ENCODE measurements around the gene SLC1A7.
A peak's percentile ranks its signal among the peaks of the same experiment; 100 is the strongest.
"Not testable (repeated sequence)": the region's sequence is repeated elsewhere in the genome, so short reads cannot be mapped to it uniquely, and the experiment has no call there.

Gene SLC1A7

DNA sequence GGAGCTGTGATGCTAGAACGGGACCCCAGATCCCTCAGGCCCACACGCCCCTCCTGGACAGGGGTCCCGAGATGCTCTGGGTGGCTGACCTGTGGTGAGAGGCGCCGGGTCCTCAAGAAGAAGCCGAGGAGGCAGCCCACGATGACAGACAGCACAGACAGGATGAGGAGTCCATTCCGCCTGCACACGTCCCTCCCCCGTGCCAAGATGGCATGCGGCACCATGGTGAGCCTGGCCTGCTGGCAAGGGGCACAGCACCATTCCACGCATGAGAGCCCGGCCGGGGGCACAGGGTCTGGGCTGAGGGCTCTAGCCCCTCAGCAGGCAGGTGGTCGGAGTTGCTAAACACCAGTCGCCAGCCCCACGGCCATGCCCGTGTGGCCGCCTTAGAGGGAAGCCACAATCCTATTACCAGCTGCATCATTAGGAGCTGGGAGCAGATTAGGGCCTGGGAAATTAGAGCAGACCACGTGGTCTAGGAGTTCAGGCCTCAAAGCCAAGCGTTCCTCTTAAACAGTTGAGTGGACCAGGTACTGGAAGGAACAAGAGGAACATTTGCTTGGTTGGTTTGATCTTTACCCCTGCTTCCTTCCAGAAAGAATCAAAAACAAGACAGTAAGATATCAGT, at the start of gene SLC1A7:
Gene SLC1A7, minus strand, starts transcription at position 413 of the 628 bp plus-strand sequence. Its CDS starts 189 bp downstream, at position 224.
- DNase-seq, result no peak

DNA sequence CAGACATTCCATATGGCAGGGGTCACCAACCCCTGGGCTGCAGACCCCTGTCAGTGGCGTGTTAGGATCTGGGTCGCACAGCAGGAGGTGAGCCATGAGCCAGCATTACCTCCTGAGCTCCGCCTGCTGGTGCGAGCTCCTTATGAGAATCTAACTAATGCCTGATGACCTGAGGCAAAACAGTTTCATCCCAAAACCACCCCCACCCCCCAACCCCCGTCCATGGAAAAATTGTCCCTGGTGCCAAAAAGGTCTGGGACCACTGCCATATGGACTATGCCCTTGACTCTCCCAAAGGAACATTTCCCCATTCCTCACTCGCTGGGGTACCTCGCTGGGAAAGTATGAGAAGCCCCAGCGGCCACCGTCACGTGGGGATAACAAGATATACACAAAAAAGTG, 47.8 kb upstream of the SLC1A7 start:
- DNase-seq, result no peak

DNA sequence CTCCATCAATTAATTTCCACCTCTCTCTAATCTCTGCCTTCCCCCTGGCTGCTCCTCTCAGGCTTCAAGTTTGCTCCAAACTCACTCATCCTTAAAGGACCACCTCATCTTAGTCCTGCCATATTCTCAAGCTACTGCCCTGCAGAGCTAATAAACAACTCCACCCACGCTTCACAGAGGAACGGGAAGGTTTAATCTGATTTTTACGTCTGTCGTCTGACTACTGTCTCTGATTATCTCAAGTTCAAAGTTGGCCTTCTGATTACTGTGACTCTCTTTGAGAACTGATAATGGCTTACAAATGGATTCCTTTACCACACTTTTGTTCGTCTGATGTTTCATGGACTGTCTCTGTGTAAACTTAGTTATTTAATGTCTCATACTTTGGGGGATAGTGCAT, 46.6 kb upstream of the SLC1A7 start:
- DNase-seq, result no peak

DNA sequence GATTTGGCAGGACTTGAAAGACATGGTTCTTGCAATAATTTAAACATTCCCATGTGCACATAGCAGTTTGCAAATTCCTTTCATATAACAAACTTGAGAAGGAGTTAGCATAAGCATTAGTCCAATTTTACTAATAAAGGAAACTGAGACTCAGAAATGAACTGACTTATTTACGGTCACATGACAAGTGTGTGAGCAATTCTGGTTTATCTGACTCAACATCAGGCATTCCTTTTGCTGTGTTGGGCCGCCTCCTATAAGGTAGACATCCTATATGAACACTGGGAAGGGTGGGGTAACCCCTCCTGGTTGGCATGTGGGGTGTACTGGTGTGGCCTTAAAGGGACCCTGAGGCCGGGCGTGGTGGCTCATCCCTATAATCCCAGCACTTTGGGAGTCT, 45.7 kb upstream of the SLC1A7 start:
- DNase-seq, result no peak

DNA sequence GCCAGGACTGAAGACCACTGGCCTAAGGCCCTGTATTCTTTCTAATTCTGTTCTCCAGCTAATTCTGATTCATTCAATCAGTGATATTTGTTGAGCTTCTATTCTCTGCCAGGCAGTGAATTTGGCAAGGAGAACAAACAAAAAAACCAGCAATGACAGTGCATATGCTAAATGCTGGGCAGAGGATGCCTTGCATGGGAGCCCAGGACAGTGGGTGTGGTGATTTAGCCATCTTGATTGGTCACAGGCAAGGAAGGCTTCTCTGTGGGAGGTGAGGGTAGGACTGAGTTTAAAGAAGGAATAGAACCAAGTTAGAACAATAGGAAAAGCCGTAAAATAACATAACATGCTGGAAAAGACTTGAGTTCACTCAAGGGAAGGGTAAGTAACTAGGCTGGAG, 45.0 kb upstream of the SLC1A7 start:
- no peak for DNase-seq

DNA sequence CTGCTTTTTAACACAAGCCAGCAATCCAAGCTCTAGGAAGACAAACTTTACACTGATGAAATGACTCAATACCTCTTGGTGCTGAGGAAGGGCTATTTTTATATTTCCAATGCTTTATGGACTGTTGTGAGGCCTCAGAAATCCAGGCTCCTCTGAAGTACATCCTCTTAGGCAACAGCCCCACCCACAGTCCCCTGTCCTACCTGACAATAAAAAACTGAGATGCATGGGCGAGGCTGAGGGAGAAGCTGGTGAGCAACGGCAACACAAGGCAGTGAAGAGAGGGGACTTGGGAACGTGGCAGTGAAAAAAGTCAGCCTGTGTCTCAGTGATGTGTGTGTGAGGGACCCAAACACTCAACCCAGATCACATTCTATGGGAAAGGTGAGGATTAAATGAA, 44.1 kb upstream of the SLC1A7 start:
- DNase-seq, result no peak

DNA sequence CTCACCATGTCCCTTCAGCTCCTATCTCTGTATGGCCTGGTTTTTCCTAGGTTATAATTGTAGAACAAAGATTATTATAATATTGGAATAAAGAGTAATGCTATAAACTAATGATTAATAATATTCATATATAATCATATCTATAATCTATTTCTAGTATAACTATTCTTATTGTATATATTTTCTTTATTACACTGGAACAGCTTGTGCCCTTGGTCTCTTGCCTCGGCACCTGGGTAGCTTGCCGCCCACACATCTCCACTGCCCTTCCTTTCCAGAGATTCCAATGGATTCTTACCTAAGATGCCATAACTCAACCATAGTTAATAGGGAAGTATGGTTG, 43.5 kb upstream of the SLC1A7 start:
- DNase-seq, result not testable (repeated sequence)

DNA sequence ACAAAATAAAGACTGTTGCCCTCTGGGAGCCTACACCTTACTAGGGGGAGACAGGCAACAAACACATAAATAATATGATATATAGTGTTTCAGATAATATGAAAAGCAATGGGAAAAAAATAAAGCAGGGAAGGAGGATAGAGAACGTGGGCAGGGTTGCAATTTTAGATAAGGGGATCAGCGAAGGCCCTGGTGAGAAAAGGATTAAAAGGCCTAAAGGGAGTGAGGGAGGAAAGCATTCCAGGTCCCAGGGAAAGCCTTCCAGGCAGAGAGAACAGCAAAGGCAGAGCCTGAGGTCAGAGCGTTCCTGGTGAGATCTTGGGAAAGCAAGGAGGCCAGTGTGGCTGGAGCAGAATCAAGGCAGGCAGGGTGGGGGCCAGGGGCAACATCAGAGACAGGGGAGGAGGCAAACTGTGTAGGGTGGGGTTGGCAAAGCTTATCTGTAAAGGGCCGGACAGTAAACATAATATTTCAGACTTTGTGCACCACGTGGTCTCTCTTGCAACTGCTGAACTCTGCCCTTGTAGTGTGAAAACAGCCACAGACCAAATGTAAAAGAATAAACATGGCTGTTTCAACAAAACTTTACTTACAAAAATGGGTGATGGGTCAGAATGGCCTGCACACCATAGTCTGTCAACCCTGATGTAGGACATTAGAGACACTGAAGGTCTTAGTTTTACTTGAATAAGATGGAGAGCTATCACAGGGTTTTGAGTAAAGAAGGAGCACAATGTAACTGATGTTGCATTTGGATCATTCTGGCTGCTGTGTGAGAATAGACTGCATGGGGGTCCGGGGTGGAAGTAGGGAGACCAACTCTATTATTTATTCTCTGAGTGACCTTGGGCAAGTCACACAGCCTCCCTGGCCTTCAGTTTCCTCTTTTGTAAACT, 40.9 kb upstream of the SLC1A7 start:
- DNase-seq, result no peak

DNA sequence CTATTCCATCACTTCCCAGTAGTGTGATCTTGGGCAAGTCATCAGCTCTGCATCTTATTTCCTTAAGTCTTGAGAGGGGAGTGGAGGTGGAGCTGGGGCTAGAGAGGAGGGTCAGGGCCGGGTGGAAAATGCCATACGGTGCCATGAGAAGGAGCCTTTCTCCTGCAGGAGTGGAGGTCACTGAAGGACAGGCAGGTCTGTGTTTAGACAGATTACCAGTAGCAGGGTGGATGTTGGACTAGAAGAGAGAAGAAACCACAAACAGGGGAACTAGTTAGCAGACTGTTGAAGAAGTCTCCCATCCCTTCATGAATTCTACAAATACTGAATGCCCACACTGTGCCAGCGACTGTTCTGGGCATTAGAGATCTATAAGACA, 40.3 kb upstream of the SLC1A7 start:
- no peak for DNase-seq

DNA sequence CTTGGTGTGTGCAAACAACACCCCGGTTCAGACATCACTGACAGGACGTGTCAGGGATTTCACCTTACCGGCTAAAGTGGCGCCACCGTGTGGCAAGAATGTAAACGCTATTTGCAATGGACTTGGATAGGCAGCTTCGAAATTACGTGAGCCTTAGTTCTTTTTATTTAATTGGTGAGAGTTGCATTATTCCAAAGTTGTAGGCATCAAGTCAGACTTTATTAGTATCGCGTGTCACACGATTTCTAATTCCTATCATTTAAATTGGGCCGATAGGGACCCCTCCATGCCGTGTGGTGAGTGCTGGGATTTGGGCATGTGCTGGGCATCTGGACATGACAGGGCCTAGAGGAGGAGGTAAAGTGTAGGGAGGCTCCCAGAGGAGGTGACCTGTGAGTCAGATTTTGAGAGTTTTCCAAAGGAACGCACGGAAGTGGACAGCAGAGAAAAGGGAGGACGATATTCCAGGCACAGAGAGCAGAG, 39.7 kb upstream of the SLC1A7 start:
- DNase-seq, result peak; percentile 82

DNA sequence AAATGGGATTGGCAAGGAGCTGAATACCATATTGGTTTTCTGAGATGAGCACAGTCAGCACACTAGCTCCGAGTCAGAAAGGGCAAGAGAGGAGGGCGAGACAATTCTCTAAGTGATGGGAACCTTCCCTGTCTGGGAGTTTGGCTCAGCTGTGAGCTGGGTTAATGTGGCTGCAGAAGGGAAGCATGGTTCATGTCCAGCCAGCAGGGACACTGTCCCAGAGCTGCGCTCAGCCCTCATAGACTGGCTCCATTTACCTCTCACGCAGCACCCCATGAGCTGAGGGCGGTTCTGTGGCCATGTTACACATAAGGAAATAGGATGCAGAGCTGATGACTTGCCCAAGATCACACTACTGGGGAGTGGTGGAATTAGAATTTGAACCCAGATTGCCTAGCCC, 38.5 kb upstream of the SLC1A7 start:
- DNase-seq, result no peak

DNA sequence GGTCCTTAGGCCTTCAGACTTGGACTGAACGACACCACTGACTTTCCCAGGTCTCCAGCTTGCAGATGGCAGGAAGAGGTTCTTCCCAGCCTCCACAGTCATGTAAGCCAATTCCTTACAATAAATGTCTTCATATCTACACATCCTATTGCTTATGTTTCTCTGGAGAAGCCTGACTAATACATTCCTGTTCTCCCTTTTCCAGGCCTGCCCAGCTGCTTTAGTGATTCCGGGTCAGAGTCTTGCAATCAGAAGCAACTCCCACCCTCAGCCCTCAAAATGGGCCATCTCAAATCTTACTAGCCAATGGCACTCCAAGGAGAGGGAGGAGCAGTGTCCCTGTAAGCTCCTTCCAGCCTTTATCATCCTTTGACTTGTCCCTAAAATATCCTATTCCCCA, 37.8 kb upstream of the SLC1A7 start:
- no peak for DNase-seq

DNA sequence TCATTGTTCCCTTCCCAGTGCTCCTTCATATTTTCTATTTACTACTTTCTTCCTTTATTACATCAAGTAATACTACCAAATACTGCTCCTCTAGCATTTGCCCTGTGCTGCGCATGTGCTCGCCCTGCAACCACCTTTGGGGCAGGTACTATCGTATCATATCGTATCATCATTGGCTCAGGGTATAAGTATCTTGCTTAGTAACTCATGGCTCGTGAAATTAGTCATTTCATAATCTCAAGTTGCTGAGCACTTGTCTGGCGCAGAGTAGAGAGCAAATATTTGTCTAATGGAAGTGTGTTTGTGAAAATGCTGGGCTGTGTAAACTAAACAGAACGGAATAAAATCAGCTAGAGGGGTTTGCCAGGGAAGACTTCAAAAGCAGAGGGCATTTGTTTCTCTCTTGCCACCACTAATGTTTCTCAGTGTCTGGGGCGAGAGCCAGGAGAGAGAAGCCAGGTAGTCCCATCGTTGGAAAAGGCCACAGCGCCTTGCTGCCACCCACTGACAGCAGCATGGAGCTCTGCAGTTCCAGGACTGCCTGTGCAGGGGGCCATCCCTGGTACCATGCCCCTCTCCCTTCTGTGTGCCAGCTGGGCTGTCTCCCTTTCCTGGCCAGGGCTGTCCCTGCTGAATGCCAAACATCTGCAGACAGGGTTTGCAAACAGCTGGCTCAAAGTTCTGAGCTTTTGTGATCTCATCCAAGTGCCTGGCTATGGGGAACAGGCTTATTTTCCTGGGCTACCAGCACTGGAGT, 34.2 kb upstream of the SLC1A7 start:
- no peak for DNase-seq

DNA sequence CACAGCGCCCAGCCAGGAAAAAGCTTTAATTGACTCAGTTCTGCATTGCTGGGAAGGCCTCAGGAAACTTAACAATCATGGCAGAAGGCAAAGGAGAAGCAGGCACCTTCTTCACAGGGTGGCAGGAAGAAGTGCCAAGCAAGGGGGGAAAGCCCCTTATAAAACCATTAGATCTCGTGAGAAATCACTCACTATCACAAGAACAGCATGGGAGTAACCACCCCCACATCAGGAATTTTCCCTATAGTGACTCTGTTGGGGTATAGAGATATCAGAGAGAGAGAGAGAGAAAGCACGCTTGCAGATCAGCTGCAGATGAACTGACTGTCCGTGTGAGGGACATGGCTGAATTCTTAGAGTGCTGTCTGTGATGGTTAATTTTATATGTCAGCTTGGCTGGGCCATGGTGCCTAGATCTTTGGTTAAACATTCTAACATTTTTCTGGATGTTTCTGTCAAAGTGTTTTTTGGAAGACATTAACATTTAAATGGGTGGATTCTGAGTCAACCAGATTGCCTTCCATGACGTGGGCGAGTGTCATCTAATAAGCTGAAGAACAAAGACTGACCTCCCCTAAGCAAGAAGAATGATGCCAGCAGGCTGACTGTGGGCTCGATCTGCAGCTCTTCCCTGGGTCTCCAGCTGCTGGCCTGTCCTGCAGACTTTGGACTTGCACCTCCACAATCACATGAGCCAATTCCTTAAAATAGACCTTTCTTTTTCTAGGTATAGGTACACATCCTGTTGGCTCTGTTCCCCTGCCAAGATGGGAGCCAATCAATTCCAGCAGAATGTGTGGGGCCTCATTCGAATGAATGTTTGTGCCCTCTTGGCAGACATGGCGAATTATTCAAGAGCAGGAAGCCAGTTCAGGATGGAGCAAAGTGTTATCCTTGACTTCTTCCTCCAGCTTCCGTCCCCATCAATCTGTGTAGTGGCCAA, 32.8 kb upstream of the SLC1A7 start:
- DNase-seq, result no peak

DNA sequence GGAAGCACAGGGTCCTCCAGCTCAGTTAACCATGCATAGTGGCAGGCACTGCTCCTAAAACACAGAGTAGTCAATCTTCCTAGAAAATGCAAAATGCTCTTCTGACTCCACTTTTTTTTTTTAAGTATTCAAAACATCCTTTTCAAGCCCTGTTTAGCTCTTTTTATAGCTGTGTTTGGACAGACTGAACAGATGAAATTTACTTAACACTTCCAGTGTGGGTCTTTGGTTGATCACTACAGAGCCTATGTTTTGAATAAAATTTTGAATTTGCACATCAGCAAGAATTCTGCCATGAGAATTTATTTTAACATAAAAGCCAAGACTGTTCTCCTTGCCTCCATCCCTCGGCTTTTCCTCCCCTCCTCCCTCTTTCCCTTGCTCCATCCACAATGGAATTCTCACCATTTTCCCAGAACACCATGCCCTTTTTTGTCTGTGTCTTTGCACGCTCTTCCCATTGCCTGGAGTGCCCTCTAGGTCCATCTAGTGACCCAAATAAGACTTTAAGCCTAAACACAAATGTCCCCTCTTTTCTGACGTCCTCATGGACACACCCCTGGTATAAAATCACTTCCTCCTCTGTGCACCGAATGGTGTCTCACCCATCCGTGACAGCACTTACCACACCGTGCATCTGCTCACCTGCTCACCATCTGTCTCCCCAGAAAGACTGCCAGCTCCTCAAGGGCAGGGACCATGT, 30.1 kb upstream of the SLC1A7 start:
- DNase-seq, result no peak

DNA sequence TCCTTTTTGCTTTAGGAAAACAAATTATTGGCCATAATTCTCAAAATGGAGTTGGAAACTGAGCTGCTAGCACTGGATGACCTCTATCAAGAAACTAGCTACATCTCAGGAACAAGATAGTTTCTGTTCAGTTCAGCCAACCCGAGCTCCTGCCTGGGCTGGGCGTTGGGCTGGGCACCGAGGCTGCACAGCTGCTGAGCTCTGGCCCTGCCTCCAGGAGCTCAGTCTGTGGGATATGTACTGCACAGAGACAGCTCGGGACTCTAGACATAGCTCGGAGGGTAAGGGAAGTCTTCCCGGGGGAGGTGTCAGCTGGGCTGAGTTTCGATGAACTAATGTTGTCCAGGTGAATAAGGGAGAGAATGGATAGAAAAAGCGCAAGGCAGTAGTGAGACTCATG, 24.5 kb upstream of the SLC1A7 start:
- DNase-seq, result no peak

DNA sequence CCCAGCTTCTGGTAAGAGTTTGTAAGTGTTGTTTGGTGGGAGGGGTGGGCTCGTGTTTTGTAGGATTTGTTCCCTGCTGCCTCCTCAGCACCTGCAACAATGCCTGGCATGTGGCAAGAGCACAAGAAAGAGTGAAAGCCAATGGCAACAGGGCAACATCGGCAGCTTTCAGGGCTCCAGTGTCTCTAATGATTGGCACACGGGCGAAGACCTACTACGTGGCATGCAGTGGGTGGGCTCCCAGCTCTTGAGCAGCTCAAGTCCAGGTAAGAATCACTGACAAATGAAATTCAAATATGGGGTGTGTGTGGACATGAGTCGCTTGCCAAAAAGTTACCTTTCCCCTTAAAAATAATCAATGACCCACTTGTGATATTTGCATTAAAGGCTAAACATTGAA, 23.9 kb upstream of the SLC1A7 start:
- DNase-seq, result no peak

DNA sequence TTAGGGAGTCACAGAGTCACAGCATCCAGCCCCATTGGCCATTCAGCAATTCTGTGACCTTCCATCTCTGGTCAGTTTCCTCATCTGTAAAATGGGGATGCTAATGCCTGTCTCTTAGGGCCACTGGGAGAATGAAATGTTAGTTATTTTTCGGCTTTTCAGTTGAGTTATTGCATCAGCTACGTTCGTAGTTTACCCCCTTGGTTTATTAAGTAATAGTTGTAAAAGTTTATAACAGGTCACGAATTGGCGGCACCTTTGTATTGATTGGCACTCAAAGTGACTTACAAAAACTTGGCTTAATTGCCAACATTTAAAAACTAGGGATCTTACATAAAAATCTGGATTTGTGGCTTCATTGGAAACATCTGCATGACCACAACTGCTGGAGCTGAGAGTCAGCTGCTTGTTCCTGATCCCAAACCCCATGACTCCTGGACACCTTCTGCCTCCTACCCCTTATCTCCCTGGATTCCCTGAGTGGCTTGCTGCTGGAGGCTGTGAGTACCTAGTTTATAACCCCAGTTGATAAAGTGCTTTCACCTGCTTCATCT, 23.0 kb upstream of the SLC1A7 start:
- DNase-seq, result no peak

DNA sequence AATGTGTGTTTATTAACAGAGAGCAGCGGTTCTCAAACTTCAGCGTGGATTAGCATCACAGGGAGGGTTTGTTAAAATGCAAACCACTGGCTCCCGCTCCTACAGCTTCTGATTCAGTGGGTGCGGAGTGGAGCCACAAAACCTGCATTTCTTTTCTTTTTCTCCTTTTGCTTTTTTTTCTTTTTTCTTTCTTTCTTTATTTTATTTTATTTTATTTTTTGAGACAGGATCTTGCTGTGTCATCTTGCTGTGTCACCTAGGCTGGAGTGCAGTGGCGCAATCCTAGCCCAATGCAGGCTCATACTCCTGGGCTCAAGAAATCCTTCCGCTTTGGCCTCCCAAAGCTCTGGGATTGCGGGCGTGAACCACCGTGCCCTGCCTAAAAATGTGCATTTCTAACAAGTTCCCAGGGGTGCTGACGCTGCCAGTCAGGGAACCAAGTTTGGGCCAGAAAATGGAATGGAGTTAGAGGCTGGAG, 20.9 kb upstream of the SLC1A7 start:
- no peak for DNase-seq

DNA sequence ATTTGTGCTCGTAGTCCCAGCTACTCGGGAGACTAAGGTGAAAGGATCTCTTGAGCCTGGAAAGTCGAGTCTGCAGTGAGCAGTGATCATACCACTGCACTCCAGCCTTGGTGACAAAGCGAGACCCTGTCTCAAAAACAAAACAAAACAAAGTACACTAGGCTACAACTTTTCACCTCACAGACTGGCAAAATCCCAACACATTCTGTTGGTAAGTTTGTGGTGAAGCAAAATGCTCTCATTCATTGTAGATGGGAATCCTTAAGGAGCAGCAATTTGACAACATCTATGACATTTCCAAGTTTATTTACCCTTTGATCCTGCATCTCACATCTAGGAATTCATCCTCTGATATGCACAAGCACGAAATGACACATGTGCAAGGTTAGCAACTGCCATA, 20.2 kb upstream of the SLC1A7 start:
- no peak for DNase-seq

DNA sequence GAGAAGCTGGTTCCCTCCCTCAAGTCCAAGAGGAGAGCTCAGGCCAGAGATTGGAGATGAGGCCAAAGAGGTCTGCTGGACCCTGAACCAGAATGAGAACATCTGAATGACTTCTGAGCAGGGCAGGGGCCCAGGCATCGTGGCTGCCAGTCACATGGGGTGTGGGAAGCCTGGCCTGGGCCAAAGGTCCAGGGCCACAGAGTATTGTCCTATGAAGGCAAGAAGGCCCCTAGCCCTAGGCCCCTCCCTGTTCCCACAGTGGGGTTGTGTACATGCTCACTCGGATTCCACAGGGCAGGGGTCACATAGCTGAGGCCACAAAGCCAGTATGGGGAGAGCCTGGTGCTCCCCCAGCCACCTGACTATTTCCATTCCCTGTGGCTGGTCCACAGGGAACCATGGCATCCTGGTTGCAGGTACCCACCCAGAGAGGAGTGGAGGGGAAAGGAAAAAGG, 18.5 kb upstream of the SLC1A7 start:
- no peak for DNase-seq
